Ecto neural progenitor cell (in vitro differentiated cells): Measurements from ENCODE around the gene RAB3B.
A peak's percentile ranks its signal among the peaks of the same experiment; 100 is the strongest.
"Not testable (repeated sequence)": the region's sequence is repeated elsewhere in the genome, so short reads cannot be mapped to it uniquely, and the experiment has no call there.

Experiments
- DNase-seq: peaks from one replicate; pipeline ENCODE4 v3.0.0-alpha.2; 2018; ENCODE audit warnings: low spot score

The RAB3B gene

DNA sequence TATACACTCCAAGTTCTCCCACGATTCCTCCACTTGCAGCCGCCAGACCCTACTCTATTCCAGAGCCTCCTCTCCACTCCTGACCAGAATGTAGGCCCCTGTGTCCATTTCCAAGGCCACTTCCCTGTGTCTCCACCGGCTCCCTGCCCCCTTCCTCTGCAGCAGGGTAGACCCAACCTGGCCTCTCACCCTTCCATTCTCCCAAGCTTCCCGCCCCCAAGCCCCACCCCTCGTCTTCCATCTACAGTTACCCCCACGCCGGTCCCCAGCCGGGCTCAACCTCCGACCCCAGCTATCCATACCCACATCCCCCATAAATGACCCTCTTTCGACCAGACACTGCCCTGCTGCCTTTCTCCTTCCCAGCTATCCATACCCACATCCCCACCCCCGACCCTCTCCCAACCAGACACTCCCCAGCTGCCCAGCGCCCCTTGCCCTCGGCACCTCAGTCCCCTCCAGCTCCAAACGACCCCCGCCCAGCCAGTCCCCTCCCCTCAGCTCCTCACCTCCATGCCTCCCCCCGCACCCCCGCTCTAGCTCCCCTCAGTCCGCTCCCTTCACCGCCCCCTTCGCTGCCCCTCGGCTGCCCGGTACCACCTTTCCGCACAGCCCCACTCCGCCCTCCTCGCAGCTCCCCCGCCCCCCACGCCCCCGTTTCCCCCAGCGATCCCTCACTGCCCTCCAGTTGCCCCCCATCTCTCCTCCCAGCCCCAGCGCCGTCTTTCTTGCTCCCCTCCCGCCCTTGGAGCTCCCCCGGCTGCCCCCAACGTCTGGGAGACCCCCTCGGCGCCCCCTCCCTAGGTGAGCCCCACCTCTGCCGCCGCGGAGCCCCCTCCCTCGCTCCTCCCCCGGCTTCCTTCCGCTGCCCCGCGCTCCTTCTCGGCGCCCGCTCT is 670 bp downstream of the RAB3B start:
- DNase-seq: peak; percentile 46

DNA sequence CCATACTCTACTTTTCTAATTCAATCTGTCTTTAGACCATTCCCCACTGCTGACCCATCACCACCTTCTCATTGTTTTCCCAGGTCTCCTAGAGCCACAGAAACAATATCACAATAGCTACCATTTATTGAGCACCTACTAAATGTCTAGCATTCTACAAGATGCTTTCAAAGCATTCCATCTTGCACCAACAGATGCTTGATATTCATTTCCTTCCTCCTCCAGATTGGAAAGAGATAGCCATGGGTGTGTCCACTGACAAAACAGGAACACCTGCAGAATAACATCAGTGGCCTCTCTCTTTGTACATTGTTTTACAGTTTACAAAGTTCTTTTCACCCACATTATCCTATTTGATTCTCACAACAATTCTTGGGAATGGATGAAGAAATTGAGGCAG is 2.2 kb downstream of the RAB3B start:
- no peak for DNase-seq

DNA sequence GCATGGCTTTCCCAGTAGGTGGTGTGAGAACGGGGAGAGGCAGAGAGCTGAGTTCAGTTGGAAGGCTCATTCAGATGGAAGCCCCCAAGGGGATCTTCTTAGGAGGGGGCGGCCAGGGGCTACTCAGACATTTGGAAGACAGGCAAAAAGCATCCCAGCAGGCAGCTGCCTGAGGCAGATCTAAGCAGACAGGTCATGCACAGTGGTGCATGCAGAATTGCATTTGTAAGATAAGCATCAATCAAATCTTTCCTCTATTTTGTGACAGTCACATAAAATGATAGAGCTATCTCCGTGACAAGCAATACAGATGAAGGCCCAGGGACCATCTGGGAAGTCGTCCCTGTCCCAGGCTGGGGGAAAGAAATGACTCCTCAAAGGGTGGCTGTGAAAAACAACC is 3.8 kb downstream of the RAB3B start:
- no peak for DNase-seq

DNA sequence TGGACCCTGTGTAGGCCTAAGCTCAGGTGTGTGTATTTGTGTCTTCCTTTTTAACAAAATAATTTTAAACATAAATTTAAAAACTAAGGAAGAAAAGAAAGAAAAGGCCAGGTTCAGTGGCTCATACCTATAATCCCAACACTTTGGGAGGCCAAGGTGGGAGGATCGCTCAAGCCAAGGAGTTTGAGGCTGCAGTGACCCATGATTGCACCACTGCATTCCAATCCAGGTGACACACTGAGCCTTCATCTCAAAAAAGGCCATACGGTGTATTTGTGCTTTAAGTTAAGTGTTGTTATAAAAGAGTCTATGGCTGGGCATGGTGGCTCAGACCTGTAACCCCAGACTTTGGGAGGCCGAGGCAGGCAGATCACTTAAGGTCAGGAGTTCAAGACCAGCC is 8.3 kb downstream of the RAB3B start:
- no peak for DNase-seq

DNA sequence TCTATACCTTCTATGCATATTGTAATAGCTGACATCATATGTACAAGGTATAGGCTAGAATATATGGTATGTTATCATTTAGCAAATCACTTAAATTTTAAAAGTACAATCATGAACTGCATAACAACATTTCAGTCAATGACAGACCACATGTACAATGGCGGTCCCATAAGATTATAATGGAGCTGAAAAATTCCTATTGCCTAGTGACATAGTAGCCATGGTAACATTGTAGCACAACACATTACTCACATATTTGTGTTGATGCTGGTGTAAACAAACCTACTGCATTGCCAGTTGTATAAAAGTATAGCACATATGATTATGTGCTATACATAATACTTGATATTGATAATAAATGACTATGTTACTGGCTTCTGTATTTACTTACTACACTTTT is 8.9 kb downstream of the RAB3B start:
- DNase-seq: no peak

DNA sequence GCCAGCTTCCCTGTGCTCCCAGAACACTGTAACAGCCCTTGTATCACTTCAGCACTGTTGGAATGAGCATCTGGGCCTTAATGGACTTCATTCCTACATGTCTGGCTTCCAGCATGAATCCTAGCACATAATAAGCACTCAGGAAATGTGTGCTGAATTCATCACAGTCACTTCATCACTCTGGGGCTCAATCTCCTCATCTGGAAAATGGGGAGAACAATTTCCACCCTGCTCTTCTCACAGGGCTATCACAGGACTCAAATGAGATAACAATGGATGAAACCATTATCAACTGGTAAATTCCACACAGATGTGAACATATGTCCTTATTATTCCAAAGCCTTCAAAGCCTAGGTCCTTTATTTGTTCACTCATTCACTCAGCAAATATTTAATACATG is 12.4 kb downstream of the RAB3B start:
- DNase-seq: no peak

DNA sequence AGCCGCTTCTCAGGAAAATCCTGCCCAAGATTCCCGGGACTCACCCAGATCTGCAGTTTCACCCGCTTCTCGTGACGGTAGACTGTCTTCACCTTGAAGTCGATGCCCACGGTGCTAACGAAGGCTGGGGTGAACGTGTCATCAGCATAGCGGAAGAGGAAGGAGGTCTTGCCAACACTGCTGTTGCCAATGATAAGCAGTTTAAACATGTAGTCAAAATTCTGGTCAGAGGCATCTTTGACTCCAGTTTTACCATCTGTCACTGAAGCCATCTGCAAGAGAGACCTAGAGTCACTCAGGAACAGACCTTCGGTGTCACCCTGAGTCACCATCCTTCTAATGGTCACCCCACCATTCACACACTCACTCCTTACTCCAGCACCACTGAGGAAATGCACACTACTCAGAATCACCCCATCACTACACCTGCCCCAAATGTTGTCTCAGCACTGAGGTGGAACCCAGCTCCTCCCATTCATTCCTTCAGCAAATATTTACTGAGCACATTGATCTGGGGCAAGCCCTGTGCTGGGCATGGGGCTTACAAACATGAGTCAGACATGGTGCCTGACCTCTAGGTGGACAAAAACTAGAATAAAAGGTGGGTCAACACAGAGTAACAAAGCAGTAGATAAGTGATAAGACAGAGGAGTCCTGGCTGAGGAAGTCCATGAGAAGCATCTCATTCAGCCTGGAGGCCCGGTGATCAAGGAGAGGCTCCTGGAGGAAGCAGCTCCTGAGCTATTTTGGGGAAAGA is 13.5 kb downstream of the RAB3B start:
- no peak for DNase-seq

DNA sequence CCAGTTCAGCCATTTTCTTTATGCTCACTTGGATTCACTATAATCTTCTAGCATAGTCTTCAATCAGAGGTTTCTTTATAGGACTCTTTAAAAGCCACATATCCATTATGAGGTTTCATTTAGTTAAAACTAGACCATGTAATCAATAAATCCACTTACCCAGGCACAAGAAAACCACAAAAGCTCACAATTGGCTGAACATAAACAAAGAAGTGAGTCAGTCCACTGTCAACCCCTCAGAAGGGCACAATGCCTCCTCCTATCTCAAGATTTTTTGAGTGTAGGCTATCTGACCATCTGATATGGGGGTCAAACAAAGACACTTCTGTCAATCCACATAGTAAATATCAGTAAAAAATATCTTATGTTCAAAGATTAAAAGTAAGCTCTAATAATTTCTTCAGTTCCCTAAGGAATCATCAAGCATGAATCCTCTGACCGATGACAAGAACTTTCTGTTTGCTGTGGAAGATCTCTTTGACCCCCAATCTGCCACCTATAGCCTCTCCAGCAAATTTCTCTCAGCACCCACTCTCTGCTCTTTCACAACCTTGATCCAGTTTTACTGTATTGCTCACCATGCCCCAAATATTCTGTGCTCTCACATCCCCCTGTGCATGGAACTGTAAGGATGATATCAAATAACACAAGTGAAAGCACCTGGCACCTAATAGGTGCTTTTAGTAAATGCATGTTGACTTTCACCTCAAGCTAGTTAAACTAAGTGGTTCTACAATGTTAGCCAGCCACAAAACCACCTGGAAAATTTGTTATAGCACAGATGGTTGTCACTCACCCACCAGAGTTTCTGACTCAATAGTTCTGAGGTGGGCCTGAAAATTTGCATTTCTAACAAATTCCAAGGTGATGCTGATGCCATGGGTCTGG is 16.7 kb downstream of the RAB3B start:
- DNase-seq: no peak

DNA sequence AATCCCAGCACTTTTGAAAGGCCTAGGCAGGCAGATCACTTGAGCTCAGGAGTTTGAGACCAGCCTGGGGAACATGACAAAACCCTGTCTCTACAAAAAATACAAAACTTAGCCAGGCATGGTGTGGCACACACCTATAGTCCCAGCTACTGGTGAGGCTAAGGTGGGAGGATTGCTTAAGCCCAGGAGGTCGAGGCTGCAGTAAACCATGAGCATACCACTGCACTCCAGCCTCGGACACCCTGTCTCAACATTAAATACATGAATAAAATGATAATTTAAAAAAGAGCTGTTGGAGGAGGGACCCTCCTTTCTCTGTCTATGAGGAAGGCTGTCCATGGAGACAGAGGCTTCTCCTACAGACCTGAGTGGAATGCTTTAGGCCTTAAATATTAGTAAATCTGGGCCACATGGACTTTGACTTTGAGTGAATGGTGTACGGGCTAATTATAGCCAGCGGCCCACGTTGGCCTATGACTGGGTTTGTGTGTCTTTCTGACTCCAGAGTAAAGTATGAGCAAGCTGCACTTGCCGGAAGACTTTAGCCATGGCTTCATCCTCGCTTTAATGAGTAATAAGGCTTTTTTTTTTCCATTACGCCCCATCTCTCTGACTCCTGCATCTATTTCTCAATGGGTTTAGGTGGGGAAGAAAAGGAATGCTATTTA is 21.3 kb downstream of the RAB3B start:
- DNase-seq: no peak

DNA sequence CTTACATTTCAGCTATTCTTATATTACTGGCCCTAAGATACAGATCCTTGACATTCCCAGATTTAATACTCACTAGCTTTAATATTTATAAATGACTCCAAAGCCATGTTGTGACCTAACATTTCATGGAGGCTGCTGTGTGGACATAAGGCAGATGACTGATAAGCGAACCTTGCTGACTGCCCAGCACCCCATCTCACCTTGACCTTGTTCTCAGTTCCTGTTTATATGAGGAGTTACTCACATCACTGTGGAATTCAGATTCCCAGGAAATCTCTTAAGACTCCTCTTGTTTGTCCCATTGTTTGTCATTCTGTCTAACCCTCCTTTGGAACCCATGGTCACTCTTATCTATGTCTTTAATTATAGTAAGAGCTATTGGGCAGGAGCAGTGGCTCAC is 21.9 kb downstream of the RAB3B start:
- no peak for DNase-seq

DNA sequence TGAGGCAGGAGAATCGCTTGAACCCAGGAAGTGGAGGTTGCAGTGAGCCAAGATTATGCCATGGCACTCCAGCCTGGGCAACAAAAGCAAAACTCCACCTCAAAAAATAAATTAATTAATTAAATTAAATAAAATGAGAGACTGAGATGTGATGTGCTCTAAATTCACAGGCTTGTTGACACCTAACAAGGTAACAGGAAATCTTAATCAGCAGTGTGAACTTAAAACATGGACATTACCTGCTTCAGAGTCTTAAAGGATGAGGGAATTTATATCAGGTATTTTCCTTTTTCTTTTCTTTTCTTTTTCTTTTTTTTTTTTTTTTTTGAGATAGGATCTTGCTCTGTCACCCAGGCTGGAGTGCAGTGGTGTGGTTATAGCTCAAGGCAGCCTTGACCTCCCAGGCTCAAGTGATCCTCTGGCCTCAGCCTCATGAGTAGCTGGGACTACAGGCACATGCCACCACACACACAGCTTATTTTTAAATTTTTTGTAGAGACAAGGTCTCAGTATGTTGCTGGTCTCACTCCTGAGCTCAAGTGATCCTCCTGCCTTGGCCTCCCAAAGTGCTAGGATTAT is 23.2 kb downstream of the RAB3B start:
- DNase-seq: not testable (repeated sequence)

DNA sequence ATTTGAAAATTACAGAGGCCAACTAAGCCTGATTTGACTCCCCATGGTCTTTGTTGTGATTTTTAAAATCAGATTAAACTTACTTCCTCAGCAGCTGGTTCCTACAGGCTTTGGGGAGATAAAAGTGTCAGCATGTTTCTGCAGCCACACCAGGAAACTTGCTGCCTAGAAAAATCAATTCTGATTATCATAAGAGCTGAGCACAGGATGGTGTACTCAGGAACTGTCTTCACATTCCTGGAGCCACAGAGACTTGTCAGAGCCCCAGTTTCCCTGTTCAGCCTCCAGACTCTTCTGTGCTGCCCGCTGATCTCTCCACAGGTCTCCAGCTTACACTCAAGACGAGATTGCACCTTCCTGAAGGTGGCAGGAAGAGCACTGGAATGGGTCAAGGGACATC is 23.9 kb downstream of the RAB3B start:
- DNase-seq: no peak

DNA sequence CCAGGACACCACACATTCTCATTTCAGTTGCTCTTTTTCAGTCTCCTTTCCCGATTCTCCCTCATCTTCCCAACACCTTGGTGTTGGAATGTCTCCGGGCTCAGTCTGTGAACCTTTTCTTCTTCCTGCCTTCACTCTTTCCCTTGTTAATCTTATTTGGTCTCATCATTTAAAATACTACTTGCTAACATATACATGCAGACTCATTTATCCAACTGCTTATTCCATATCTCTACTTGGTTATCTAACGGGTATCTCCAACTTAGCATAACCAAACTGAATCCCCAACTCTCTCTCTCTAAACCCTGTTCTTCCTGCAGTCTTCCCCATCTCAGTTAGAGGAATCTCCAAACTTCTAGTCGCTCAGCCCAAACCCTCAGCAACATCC is 26.2 kb downstream of the RAB3B start:
- DNase-seq: no peak

DNA sequence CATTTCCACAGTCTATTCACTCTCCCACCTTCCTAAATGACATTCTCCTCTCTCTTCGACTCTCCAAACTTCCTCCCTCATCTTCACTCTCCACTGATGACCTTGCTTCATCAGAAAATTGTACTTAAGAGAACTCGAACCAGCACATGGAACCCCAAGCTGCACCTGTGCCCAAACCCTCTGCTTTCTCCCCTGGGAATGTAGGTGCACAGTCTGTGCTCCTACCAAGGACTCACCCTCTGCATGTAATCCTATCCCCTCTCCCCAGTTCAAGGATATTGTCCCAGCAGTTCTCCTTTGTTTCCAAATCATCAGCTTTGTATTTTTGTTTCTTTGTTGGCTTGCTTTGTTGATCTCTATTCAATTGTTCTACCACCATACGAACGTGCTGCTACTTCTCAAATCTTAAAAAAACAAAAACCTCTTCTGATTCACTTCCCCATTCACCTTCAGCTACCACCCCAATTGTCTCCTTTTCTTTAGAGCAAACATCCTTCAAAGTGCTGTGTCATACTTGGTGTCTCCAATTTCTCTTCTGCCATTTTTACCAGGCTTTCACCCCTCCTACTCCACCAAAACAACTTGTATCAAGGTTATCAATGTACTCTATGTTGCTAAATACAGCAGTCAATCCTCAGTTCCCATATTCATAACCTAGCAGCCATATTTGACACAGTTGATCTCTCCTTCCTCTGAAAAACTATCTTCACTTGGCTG is 26.8 kb downstream of the RAB3B start:
- DNase-seq: no peak

DNA sequence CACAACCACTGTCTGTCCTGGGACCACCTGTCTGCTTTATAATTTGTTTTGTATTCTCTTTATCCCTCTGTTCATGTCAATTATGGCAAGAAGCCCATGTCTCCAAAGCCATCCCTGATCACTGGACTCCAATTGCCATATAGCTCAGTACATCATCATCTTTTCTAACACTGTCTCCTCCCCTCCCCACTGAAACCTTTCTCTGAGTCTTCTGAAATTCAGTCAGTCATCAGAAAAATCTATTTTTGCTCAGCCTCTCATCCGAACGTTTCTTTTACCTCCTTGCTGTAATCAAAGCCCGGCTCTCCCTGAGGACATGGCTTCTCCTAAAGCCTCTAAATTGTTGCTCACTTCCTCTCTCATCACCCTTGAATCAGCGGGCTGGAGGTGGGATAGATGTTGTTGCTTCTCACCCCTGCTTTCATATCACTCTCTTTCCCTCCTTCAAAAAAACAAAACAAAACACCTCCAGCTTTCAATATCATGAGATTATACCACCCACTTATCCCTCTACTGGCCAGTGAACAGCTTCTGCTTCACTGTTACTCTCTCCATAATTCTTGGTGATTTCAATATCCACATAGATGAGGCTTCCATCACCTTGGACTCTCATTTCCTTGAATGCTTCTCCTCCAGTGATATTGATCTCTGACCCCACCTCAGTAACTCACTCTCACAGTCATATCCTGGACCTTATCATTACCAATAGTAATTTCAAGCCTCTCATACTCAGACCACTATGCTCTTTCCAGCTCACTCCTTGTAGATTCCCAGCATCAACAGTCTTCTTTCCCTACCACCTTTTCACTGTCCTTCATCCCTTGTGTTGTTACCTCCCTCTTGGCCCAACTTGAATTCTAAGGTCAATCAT is 27.8 kb downstream of the RAB3B start:
- DNase-seq: no peak

DNA sequence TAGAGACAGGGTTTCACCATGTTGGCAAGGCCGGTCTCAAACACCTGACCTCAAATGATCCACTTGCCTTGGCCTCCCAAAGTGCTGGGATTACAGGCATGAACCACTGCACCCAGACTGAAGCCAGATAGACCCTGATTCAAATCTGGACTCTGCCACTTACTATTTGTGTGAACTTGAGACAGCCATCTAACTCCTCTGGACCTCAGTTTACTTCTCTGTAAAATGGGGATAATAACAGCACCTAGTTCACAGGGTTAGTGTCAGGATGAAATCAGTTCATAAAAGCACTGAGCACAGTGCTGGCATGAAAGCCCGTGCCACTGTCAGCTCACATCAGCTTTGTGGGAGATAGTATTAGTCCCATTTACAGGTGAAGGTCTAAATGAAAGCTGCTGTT is 28.5 kb downstream of the RAB3B start:
- DNase-seq: no peak

DNA sequence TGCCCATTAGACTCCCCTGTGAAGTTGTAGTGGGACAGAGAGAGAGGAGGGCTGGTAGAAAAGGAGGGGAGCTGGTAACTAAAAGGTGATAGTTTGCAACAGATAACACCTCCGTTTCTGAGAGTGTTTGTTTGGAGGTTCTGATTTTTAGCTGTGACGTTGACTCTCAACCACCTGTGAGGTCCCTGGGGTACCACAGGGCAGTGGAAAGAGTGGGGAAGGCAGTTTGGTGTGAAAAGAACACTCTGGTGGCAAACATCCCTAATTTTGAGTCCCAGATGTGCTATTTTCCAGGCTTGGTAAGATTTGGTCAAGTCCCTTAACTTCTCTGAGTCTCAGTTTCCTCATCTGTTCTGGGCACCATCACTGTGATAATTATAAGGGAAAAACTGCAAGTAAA is 29.3 kb downstream of the RAB3B start:
- DNase-seq: no peak

DNA sequence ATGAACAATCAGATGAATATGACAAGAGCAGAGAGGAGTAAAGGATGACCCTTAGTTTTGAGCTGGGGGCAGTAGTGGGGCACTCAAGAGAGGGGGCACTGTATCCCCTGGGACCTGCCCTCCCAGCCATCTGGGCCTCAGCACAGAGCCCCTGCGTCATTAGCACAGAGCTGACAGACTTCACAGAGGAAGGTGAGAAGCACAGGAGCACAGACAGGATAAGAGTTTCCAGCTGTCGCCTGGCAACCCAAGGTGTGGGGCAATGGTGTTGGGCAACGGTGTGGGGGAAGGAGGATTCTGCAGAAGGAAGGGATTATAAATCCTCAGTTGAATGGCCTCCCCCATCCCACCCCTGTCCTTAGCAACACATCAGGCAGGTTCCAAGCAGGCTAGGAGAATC is 30.2 kb downstream of the RAB3B start:
- no peak for DNase-seq

DNA sequence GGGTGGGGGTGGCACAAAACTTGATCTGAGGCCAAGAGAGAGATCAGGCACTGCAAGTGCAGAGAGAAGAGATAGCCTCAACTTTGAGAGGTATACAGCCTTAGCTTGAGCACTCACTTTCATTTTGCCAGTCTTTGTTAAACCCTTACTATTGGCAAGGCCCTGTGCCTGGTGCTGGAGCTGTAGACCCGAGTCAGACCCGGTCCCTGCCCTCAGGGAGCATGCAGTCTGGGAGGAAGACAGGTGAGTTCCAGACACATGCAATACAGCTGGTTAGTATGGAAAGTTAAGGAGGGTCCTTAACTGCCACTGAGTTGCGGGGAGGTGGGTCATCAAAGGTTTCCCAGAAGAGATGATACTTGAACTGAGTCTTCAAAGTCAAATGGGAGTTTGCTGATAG is 31.7 kb downstream of the RAB3B start:
- no peak for DNase-seq

DNA sequence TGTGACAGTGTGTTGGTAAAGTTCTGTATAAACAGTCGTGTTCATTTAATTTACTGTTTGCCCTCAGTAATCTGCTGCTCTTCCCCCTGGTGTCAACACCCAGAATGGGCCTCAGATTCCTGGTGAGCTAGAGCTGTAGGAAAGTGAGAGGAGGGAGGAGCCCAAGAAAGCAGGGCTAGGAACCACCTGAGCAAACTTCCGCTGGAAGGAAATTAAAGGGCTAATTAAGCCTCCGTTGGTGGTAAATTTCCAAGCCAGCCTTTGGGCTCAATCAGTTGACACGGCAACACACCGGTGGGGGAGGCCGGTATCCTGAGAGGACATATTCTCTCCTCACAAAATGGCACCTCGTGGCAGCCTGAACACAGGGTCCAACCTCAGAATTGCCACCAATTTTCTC is 32.9 kb downstream of the RAB3B start:
- DNase-seq: no peak
